HG03457 (cell line): Measurements from ENCODE around the gene SLC9A7.

Experiments
- ATAC-seq: cut with Tn5 transposase; IDR thresholded peaks from one replicate; pipeline ENCODE4 v1.9.1; 2021; ENCODE audit warnings: moderate number of reproducible peaks; ENCODE audit not compliant: unreplicated experiment

Gene SLC9A7

GRCh38 chrX:46707274-46707965, 51.5 kb downstream of the SLC9A7 start:
- no peak for ATAC-seq

- peak; percentile 81 for ATAC-seq
These were observed 54.0 kb downstream of the SLC9A7 start for GRCh38 chrX:46704767-46705386.

GRCh38 chrX:46703980-46704379, 54.9 kb downstream of the SLC9A7 start:
- ATAC-seq, result no peak

GRCh38 chrX:46698691-46699090, 60.2 kb downstream of the SLC9A7 start:
- ATAC-seq, result no peak

GRCh38 chrX:46695491-46695890, 63.4 kb downstream of the SLC9A7 start:
- no peak for ATAC-seq

GRCh38 chrX:46694549-46694948, 64.4 kb downstream of the SLC9A7 start:
- ATAC-seq, result no peak

GRCh38 chrX:46693149-46693548, 65.8 kb downstream of the SLC9A7 start:
- no peak for ATAC-seq

- ATAC-seq, result no peak
These were observed 68.1 kb downstream of the SLC9A7 start for GRCh38 chrX:46690818-46691217.

GRCh38 chrX:46687619-46688018, 71.3 kb downstream of the SLC9A7 start:
- no peak for ATAC-seq

GRCh38 chrX:46686003-46686645, 72.8 kb downstream of the SLC9A7 start:
- no peak for ATAC-seq

GRCh38 chrX:46683048-46683447, 75.9 kb downstream of the SLC9A7 start:
- no peak for ATAC-seq

- ATAC-seq, result no peak
These were observed 77.1 kb downstream of the SLC9A7 start for GRCh38 chrX:46681849-46682248.

GRCh38 chrX:46678232-46678631, 80.7 kb downstream of the SLC9A7 start:
- ATAC-seq, result no peak

GRCh38 chrX:46676399-46677356, 82.2 kb downstream of the SLC9A7 start:
- ATAC-seq, result no peak

GRCh38 chrX:46673620-46674359, 85.1 kb downstream of the SLC9A7 start:
- no peak for ATAC-seq

- no peak for ATAC-seq
These were observed 88.6 kb downstream of the SLC9A7 start for GRCh38 chrX:46670316-46670715.

- ATAC-seq, result no peak
These were observed 92.1 kb downstream of the SLC9A7 start for GRCh38 chrX:46666831-46667230.

GRCh38 chrX:46665232-46666152, 93.4 kb downstream of the SLC9A7 start:
- no peak for ATAC-seq

GRCh38 chrX:46662188-46662958, 96.5 kb downstream of the SLC9A7 start:
- no peak for ATAC-seq
